Astrocyte (in vitro differentiated cells and primary cell): ENCODE data around the gene CLTCL1. TPM values are rescaled to one million over a fixed set of nuclear protein-coding genes. Genes with fewer than 3 reads are reported as not detected.
"Not testable (repeated sequence)": the region's sequence is repeated elsewhere in the genome, so short reads cannot be mapped to it uniquely, and the experiment has no call there.

Experiments
- DNase-seq: peaks from one replicate; pipeline ENCODE4 v3.0.0-alpha.2; 2010; ENCODE audit warnings: low read depth
- FAIRE-seq: peaks from 2 replicates; lab custom pipeline; 2011; peaks lifted over from hg19 to GRCh38; lab: Jason Lieb, UNC
- H2AFZ ChIP-seq: 2 replicates; pipeline ENCODE4 v1.6.0; 2012; ENCODE audit warnings: low read depth, low read length, inconsistent platforms
- H3K27ac ChIP-seq: 2 replicates; pipeline ENCODE4 v1.5.1; 2011; ENCODE audit warnings: low read depth, low read length, inconsistent platforms
- H3K27me3 ChIP-seq: 2 replicates; pipeline ENCODE4 v1.6.0; 2011; ENCODE audit warnings: low read length, inconsistent platforms; ENCODE audit not compliant: insufficient read depth
- H3K36me3 ChIP-seq: 2 replicates; pipeline ENCODE4 v1.5.1; 2011; ENCODE audit warnings: low read length, inconsistent platforms; ENCODE audit not compliant: insufficient read depth
- H3K4me1 ChIP-seq: 2 replicates; pipeline ENCODE4 v1.5.1; 2011; ENCODE audit warnings: low read length, inconsistent platforms; ENCODE audit not compliant: insufficient read depth
- H3K4me2 ChIP-seq: 2 replicates; pipeline ENCODE4 v1.6.0; 2012; ENCODE audit warnings: low read length, inconsistent platforms
- H3K4me3 ChIP-seq: 2 replicates; pipeline ENCODE4 v1.5.1; 2011; ENCODE audit warnings: low read depth, mild to moderate bottlenecking, low read length, inconsistent platforms; ENCODE audit not compliant: insufficient read depth
- H3K79me2 ChIP-seq: 2 replicates; pipeline ENCODE4 v1.6.0; 2012; ENCODE audit warnings: mild to moderate bottlenecking, low read length, inconsistent platforms; ENCODE audit not compliant: insufficient read depth
- H3K9ac ChIP-seq: 2 replicates; pipeline ENCODE4 v1.6.0; 2012; ENCODE audit warnings: mild to moderate bottlenecking, low read length, inconsistent platforms
- H3K9me3 ChIP-seq: 2 replicates; pipeline ENCODE4 v1.5.1; 2012; ENCODE audit warnings: low read depth, mild to moderate bottlenecking, low read length, inconsistent platforms; ENCODE audit not compliant: insufficient read depth
- H4K20me1 ChIP-seq: 2 replicates; pipeline ENCODE4 v1.6.0; 2012; ENCODE audit warnings: low read length, inconsistent platforms; ENCODE audit not compliant: insufficient read depth
- H3K27ac Mint-ChIP-seq: one replicate; pipeline ENCODE4 v1.8.0; 2021; ENCODE audit warnings: mild to moderate bottlenecking, mixed read lengths; ENCODE audit not compliant: unreplicated experiment
- H3K27me3 Mint-ChIP-seq: one replicate; pipeline ENCODE4 v1.8.0; 2021; ENCODE audit warnings: low read depth, mixed read lengths; ENCODE audit not compliant: unreplicated experiment
- H3K36me3 Mint-ChIP-seq: one replicate; pipeline ENCODE4 v1.8.0; 2021; ENCODE audit warnings: low read depth, mixed read lengths; ENCODE audit not compliant: unreplicated experiment
- H3K4me1 Mint-ChIP-seq: one replicate; pipeline ENCODE4 v1.8.0; 2021; ENCODE audit warnings: low read depth, mixed read lengths; ENCODE audit not compliant: unreplicated experiment
- H3K4me3 Mint-ChIP-seq: one replicate; pipeline ENCODE4 v1.8.0; 2021; ENCODE audit warnings: mild to moderate bottlenecking, moderate library complexity, mixed read lengths; ENCODE audit not compliant: unreplicated experiment
- H3K9me3 Mint-ChIP-seq: one replicate; pipeline ENCODE4 v1.8.0; 2021; ENCODE audit warnings: mild to moderate bottlenecking, mixed read lengths; ENCODE audit not compliant: unreplicated experiment
- EZH2 ChIP-seq: IDR thresholded peaks from 2 replicates; pipeline ENCODE4 v1.6.1; 2012; ENCODE audit warnings: mild to moderate bottlenecking, low read length, inconsistent platforms; ENCODE audit not compliant: insufficient read depth
- total RNA-seq: library from RNA; stranded (reverse); gene quantifications from 2 replicates; pipeline ENCODE4 v1.2.1, GENCODE V29; 2021
- TF ChIP-seq, protein P1 (sequence below): IDR thresholded peaks from 2 replicates; pipeline ENCODE4 v1.5.1; 2011; ENCODE audit warnings: low read depth, mild to moderate bottlenecking, inconsistent platforms, low read length, moderate library complexity; ENCODE audit not compliant: insufficient read depth

The CLTCL1 gene
- total RNA-seq, 1 donor from 2014 or later: 54.4 TPM

- H3K9ac ChIP-seq: no peak overlapping the region
- TF ChIP-seq EZH2: no peak
- TF ChIP-seq, protein P1, sequence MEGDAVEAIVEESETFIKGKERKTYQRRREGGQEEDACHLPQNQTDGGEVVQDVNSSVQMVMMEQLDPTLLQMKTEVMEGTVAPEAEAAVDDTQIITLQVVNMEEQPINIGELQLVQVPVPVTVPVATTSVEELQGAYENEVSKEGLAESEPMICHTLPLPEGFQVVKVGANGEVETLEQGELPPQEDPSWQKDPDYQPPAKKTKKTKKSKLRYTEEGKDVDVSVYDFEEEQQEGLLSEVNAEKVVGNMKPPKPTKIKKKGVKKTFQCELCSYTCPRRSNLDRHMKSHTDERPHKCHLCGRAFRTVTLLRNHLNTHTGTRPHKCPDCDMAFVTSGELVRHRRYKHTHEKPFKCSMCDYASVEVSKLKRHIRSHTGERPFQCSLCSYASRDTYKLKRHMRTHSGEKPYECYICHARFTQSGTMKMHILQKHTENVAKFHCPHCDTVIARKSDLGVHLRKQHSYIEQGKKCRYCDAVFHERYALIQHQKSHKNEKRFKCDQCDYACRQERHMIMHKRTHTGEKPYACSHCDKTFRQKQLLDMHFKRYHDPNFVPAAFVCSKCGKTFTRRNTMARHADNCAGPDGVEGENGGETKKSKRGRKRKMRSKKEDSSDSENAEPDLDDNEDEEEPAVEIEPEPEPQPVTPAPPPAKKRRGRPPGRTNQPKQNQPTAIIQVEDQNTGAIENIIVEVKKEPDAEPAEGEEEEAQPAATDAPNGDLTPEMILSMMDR: no peak
- H3K4me1 ChIP-seq: no peaks in the 10 kb centered on the region
- no peak overlapping the region for H3K4me3 ChIP-seq
- H3K27ac Mint-ChIP-seq: no peak overlapping the region
- H3K4me1 Mint-ChIP-seq: no peaks in the 10 kb centered on the region
- peaks cover 2% of the 10 kb centered on the region for H3K27me3 Mint-ChIP-seq
- no peak overlapping the region for H3K4me3 Mint-ChIP-seq
- H2AFZ ChIP-seq: no peak overlapping the region
- H4K20me1 ChIP-seq: no peaks in the 10 kb centered on the region
- H3K9me3 ChIP-seq: peaks cover 3% of the 10 kb centered on the region
- no peaks in the 10 kb centered on the region for H3K79me2 ChIP-seq
- peaks cover 34% of the 10 kb centered on the region for H3K9me3 Mint-ChIP-seq
- FAIRE-seq: no peak
- DNase-seq: no peak
- H3K36me3 Mint-ChIP-seq: peaks cover 9% of the 10 kb centered on the region
- H3K27ac ChIP-seq: no peak overlapping the region
- no peak overlapping the region for H3K4me2 ChIP-seq
- H3K27me3 ChIP-seq: no peaks in the 10 kb centered on the region
- no peaks in the 10 kb centered on the region for H3K36me3 ChIP-seq
These were observed 26.3 kb upstream of the CLTCL1 start for GRCh38 chr22:19317865-19318264.

- Histone ChIP-seq H3K79me2 (no peaks in the 10 kb centered on the region), H4K20me1 (no peaks in the 10 kb centered on the region), H2AFZ (no peak overlapping the region), H3K27me3 (no peaks in the 10 kb centered on the region), H3K36me3 (no peaks in the 10 kb centered on the region), H3K9me3 (no peaks in the 10 kb centered on the region), H3K4me2 (no peak overlapping the region), H3K27ac (no peak overlapping the region), H3K9ac (no peak overlapping the region), H3K4me3 (no peak overlapping the region), H3K4me1 (no peaks in the 10 kb centered on the region)
- H3K9me3 Mint-ChIP-seq: no peaks in the 10 kb centered on the region
- no peak overlapping the region for H3K4me3 Mint-ChIP-seq
- H3K27me3 Mint-ChIP-seq: peaks cover 6% of the 10 kb centered on the region
- H3K4me1 Mint-ChIP-seq: no peaks in the 10 kb centered on the region
- no peaks in the 10 kb centered on the region for H3K36me3 Mint-ChIP-seq
- TF ChIP-seq EZH2: no peak
- TF ChIP-seq, protein P1: no peak
- FAIRE-seq: no peak
- no peak overlapping the region for H3K27ac Mint-ChIP-seq
- no peak for DNase-seq
These were observed 16.4 kb upstream of the CLTCL1 start for GRCh38 chr22:19307872-19308271.

DNA sequence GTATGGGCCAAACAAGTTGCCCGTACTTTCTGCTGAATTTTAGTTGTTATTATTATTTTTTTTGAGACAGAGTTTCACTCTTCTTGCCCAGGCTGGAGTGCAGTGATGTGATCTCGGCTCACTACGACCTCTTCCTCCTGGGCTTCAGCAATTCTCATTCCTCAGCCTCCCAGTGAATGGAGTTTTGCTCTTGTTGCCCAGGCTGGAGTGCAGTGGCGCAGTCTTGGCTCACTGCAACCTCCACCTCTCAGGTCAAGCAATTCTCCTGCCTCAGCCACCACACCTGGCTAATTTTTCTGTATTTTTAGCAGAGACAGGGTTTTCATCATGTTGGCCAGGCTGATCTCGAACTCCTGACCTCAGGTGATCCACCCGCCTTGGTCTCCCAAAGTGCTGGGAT, 15.0 kb upstream of the CLTCL1 start:
- H2AFZ ChIP-seq, H3K27me3 ChIP-seq, H3K79me2 ChIP-seq, H3K27ac Mint-ChIP-seq, H3K9ac ChIP-seq, H3K4me2 ChIP-seq, H3K9me3 ChIP-seq, H3K9me3 Mint-ChIP-seq, H3K4me3 ChIP-seq, DNase-seq, H3K4me3 Mint-ChIP-seq, FAIRE-seq, H3K27me3 Mint-ChIP-seq, H3K4me1 Mint-ChIP-seq, H3K36me3 ChIP-seq, H3K4me1 ChIP-seq, H3K27ac ChIP-seq, H3K36me3 Mint-ChIP-seq, H4K20me1 ChIP-seq: not testable (repeated sequence)
